HCT116 (cell line): ENCODE data around the gene UBAP2. TPM values are rescaled to one million over a fixed set of nuclear protein-coding genes. Genes with fewer than 3 reads are reported as not detected.

Experiments
- ATAC-seq: fragments of 200-7000 bp; cut with Tn5 transposase; 2 replicates; pipeline ENCODE4 v1.9.1; 2020; ENCODE audit warnings: mild to moderate bottlenecking, moderate library complexity
- BruUV-seq: library from RNA; stranded (reverse); fragments of 400-500 nt; replicated peaks from 2 replicates; lab custom pipeline; 2021; lab: Mats Ljungman, UMichigan
- CTCF ChIA-PET: fragments of 300-600 bp; sonication (Branson Sonifier 250); formaldehyde crosslinking; loops from one replicate; lab custom pipeline; 2021; ENCODE audit warnings: antibody characterized with exemption; lab: Charles Lee
- POLR2A ChIA-PET: fragments of 300-600, 350-600 bp; sonication (Branson Sonifier 250); formaldehyde crosslinking; loops from one replicate; lab custom pipeline; 2021; ENCODE audit warnings: antibody characterized with exemption; lab: Charles Lee
- RAD21 ChIA-PET, 2 experiments: fragments of 300-600 bp; sonication (Branson Sonifier 250); formaldehyde crosslinking; loops; one replicate each; lab custom pipeline; 2023; ENCODE audit warnings: low total read pairs in 2 of 2; ENCODE audit not compliant: uncharacterized antibody in 2 of 2, unreplicated experiment in 2 of 2, low non-redundant PET in 1 of 2; lab: Charles Lee
- DNase-seq: peaks from one replicate; pipeline ENCODE4 v3.0.0-alpha.2; 2010; ENCODE audit warnings: low read depth, low spot score
- H2AFZ ChIP-seq: fragments of 200-600 bp; shearing (Covaris generic), sonication (generic); 2 replicates; pipeline ENCODE4 v1.6.1; 2017; ENCODE audit warnings: low read depth, mixed run types, mixed read lengths, antibody characterized with exemption, low read length; ENCODE audit not compliant: poor library complexity, severe bottlenecking
- H3K27ac ChIP-seq: 2 replicates; pipeline ENCODE4 v1.5.1; 2012; ENCODE audit warnings: low read depth, low read length
- H3K27me3 ChIP-seq: fragments of 200-600 bp; sonication (generic); 2 replicates; pipeline ENCODE4 v1.6.1; 2016; ENCODE audit warnings: mixed run types, low read length, mixed read lengths; ENCODE audit not compliant: insufficient read depth
- H3K36me3 ChIP-seq, 2 experiments: fragments of 200-500 bp in 1 of 2; fragments of 200-600 bp in 1 of 2; sonication (Bioruptor generic) in 1 of 2; sonication (generic) in 1 of 2; 2 replicates each; pipeline versions ENCODE4 v1.5.1 to v1.6.1; 2014 to 2016; ENCODE audit warnings: low read length in 2 of 2, inconsistent platforms in 1 of 2, mixed read lengths in 1 of 2, mixed run types in 1 of 2; ENCODE audit not compliant: insufficient read depth in 2 of 2, control insufficient read depth in 1 of 2
- H3K4me1 ChIP-seq, 2 experiments: fragments of 200-600 bp in 1 of 2; sonication (generic) in 1 of 2; 2 replicates each; pipeline versions ENCODE4 v1.5.1 to v1.6.1; 2012 to 2017; ENCODE audit warnings: low read length in 2 of 2, inconsistent platforms in 1 of 2, mild to moderate bottlenecking in 1 of 2, mixed read lengths in 1 of 2, mixed run types in 1 of 2, moderate library complexity in 1 of 2; ENCODE audit not compliant: insufficient read depth in 2 of 2, control insufficient read depth in 1 of 2
- H3K4me2 ChIP-seq: fragments of 200-600 bp; sonication (generic); 2 replicates; pipeline ENCODE4 v1.6.1; 2017; ENCODE audit warnings: mixed run types, low read length, mixed read lengths
- H3K4me3 ChIP-seq, 2 experiments: fragments of 200-600 bp in 1 of 2; sonication (generic) in 1 of 2; replicated peaks in 1 of 2; 2 replicates each; pipeline ENCODE4 v1.5.1; 2011 to 2016; ENCODE audit warnings: low read length in 2 of 2, control low read depth in 1 of 2, low read depth in 1 of 2, mild to moderate bottlenecking in 1 of 2, mixed read lengths in 1 of 2, mixed run types in 1 of 2
- H3K79me2 ChIP-seq: fragments of 200-600 bp; sonication (generic); 2 replicates; pipeline ENCODE4 v1.6.1; 2017; ENCODE audit warnings: mild to moderate bottlenecking, mixed run types, low read length, moderate library complexity, mixed read lengths; ENCODE audit not compliant: insufficient read depth
- H3K9ac ChIP-seq: fragments of 200-600 bp; sonication (generic); 2 replicates; pipeline ENCODE4 v1.6.1; 2016; ENCODE audit warnings: low read length, mixed read lengths
- H3K9me2 ChIP-seq: fragments of 200-600 bp; sonication (generic), shearing (Covaris generic); 2 replicates; pipeline ENCODE4 v1.6.1; 2017; ENCODE audit warnings: mixed run types, mild to moderate bottlenecking, moderate library complexity; ENCODE audit not compliant: insufficient read depth
- H3K9me3 ChIP-seq, 2 experiments: fragments of 200-500 bp in 1 of 2; fragments of 200-600 bp in 1 of 2; sonication (Bioruptor generic) in 1 of 2; sonication (generic) in 1 of 2; 2 replicates each; pipeline ENCODE4 v1.6.1; 2014 to 2017; ENCODE audit warnings: low read length in 2 of 2, mixed read lengths in 2 of 2, inconsistent platforms in 1 of 2, low read depth in 1 of 2, mild to moderate bottlenecking in 1 of 2, mixed run types in 1 of 2, moderate library complexity in 1 of 2; ENCODE audit not compliant: control insufficient read depth in 1 of 2, insufficient read depth in 1 of 2
- H4K20me1 ChIP-seq: fragments of 200-600 bp; sonication (generic), shearing (Covaris generic); 2 replicates; pipeline ENCODE4 v1.6.1; 2017; ENCODE audit warnings: mixed run types, mild to moderate bottlenecking, moderate library complexity; ENCODE audit not compliant: insufficient read depth
- ATF3 ChIP-seq: IDR thresholded peaks from 2 replicates; pipeline ENCODE4 v1.6.1; 2012
- CTCF ChIP-seq, 3 experiments: fragments of 200-600 bp in 1 of 3; sonication (generic) in 1 of 3; IDR thresholded peaks in 2 of 3; conservative IDR thresholded peaks in 1 of 3; 2 replicates each; pipeline ENCODE4 v1.5.1; 2012 to 2017; ENCODE audit warnings: low read depth in 2 of 3, low read length in 2 of 3, antibody characterized with exemption in 1 of 3, borderline replicate concordance in 1 of 3, control low read depth in 1 of 3, mild to moderate bottlenecking in 1 of 3, mixed read lengths in 1 of 3, mixed run types in 1 of 3, moderate library complexity in 1 of 3; ENCODE audit not compliant: insufficient read depth in 1 of 3
- EZH2 ChIP-seq: fragments of 200-600 bp; sonication (generic); IDR thresholded peaks from 2 replicates; pipeline ENCODE4 v1.6.1; 2017; ENCODE audit warnings: antibody characterized with exemption, mixed run types
- MAX ChIP-seq: IDR thresholded peaks from 2 replicates; pipeline ENCODE4 v1.6.1; 2012
- POLR2AphosphoS5 ChIP-seq: IDR thresholded peaks from 2 replicates; pipeline ENCODE4 v1.6.1; 2011; ENCODE audit warnings: mild to moderate bottlenecking, low read depth, low read length, moderate library complexity
- RAD21 ChIP-seq: IDR thresholded peaks from 2 replicates; pipeline ENCODE4 v1.6.1; 2012; ENCODE audit warnings: low read depth, mild to moderate bottlenecking
- SIN3A ChIP-seq: IDR thresholded peaks from 2 replicates; pipeline ENCODE4 v1.6.1; 2012; ENCODE audit warnings: low read depth
- SP1 ChIP-seq: IDR thresholded peaks from 2 replicates; pipeline ENCODE4 v1.6.1; 2012; ENCODE audit warnings: low read depth
- SRF ChIP-seq: IDR thresholded peaks from 2 replicates; pipeline ENCODE4 v1.6.1; 2012; ENCODE audit warnings: low read depth
- ZFX ChIP-seq: fragments of 450-650 bp; IDR thresholded peaks from 2 replicates; pipeline ENCODE4 v1.6.1; 2017
- intact Hi-C: fragments of 100-400 bp; cut with micrococcal nuclease; formaldehyde crosslinking; loops from 2 replicates; pipeline ENCODE4 v1.10.0; 2022
- total RNA-seq: library from RNA; stranded (reverse); gene quantifications from one replicate; pipeline ENCODE4 v1.2.1, GENCODE V29; 2021; ENCODE audit not compliant: unreplicated experiment

The UBAP2 gene
- total RNA-seq, 1 experiment from 2014 or later, result 51.3 TPM

DNA sequence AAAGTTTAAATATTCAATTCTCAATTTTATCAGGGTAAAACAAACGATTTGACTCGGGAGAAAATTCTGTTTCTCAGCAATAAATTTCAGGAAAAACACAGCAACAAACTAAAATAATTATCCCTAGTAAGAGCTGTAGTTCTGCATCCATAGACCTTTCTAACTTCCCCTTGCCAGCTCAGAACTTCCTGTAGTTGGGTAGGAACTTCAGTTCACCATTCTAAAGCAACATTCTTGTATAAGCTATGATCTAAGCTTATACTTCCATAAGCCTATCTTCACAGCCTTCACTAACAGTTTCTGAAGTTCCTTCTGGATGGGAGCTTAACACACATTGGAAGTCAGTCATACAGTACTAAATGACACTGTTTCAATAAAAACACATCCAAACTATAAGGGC lies 96.6 kb downstream of the UBAP2 start:
- ChIA-PET RAD21 (no interaction called here), POLR2A (no interaction called here), CTCF (interaction anchor here (0.5 kb wide), 1 partner anchor 299 kb away, joined by 4 read pairs; no protein-coding TSS in a partner anchor)
- Histone ChIP-seq H4K20me1 (peaks cover 6% of the 10 kb centered on the region; the same call in 1 of the 2 replicates), H3K9ac (no peak overlapping the region), H3K9me3 (no peaks in the 10 kb centered on the region), H3K4me2 (no peak overlapping the region), H3K27me3 (no peaks in the 10 kb centered on the region), H3K27ac (no peak overlapping the region), H2AFZ (no peak overlapping the region), H3K4me3 (no peak overlapping the region), H3K4me1 (no peaks in the 10 kb centered on the region), H3K79me2 (peaks cover 44% of the 10 kb centered on the region), H3K9me2 (no peaks in the 10 kb centered on the region), H3K36me3 (peaks cover 15 to 23% of the 10 kb centered on the region in 2 experiments; a peak in 3 of 4 replicates)
- no peak for ATAC-seq
- TF ChIP-seq CTCF (IDR thresholded peaks at IDR 0.05 in 2 of 3, conservative IDR thresholded peaks at IDR 0.05 in 1 of 3; ENCODE audit: borderline replicate concordance in 1 of 3, insufficient read depth in 1 of 3, low read depth in 2 of 3, low read length in 2 of 3), result no peak
- TF ChIP-seq ZFX, result no peak
- no peak for TF ChIP-seq SIN3A
- TF ChIP-seq MAX, result no peak
- no peak for TF ChIP-seq EZH2
- no peak for TF ChIP-seq ATF3
- TF ChIP-seq RAD21, result no peak
- TF ChIP-seq POLR2AphosphoS5, result no peak
- no peak for TF ChIP-seq SP1
- TF ChIP-seq SRF, result no peak
- intact Hi-C loops, result no loop called here
- BruUV-seq, result no TSS peak
- DNase-seq, result no peak
